ENCODE data around the gene NES.

The NES gene

DNA sequence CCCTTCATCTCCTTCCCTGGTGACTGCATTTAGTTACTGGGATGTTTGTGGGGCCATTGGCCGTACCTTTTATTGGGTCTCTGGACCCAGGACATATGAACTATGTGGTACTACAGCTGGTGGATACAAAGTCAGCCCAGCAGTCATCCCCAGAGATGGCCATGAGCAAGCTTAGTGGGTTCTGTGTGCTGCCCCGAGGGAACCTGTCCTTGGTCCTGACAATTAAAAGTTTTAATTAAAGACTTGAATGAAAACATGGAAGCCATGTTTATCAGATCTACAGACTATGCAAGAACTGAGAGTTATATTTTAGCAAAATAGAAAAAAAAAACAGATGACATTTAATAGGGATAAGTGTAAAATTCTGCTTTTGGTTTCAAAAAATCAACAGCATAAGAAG is 2.8 kb upstream of the NES start:
- no peak for DNase-seq (ENCODE audit: low spot score)

DNA sequence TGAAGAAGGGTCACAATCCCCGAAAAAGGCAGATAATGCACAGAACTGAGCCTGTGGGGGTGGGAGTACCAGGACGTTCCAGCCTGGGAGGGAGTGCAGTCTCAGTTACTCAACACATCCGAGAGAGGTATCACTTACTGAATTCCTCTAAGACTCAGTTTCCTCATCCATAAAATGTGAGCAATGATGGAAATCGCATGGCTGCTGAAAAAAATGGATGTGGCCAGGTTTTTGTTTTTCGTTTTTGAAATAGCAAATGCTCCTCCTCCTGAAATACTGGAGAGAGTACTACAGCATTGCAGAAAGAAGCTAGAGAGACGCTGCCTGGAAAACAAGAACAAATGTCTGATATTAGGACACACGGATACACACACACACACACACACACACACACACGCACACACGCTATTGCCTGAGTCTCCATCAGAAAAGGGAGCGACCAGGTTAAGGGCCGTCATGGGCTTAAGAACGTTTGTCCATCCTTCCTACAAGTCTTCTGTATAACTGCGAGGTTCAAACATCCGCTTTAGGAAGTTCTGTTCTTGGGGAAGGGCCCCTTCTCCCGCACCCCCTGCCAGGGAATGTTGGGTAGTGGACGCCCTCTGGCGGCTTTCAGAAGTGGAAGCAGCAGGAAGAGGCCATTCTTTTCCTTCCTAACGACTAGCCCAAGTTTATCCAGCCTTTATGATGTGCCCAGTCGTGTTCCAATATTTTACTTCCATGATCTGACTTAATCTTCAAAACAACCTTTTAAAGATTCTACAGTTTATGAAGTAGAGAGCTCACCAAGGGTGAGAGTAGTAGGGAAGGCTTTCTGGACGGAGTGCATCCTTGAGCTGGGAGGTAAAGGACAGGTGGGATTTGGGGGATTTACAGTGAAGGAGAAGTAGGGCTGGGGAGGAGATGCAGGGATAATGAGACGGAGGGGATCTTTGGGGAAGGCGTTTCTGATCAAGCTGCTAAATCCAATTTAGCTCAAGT is 699 bp upstream of the NES start:
- DNase-seq (ENCODE audit: low spot score) = peak; percentile 88

DNA sequence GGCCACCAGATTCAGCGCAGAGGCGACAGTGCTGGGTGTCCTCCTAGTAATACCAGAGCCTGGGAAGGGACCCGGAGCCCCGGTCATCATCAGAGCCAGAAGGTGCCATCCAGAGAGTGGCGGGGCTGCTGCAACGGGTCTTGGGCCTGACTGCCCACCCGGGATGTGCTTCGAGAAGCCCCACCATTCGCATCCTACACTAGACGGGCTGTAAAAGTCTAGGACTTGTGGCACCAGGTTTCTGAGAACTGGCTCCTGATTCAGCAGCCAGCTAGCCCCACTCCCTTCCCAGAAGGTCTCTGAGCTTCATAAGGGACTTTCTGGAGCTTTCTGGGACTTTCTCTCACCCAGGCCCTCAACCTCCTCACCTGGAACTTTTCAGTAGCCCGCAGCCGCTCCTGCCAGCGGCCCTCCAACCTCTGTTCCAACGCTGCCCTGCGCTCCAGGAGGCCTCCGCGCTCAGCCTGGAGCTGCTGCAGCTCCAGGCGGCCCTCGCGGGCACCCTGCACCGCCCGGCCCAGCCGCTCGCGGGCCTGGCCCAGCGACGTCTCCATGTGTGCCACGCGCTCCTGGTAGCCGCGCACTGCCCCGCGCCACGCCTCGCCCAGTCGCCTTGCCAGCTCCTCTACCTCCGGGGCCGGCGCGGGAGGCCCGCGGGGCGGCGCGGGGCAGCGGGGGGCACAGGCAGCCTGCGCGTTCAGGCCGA is 940 bp downstream of the NES start:
- DNase-seq (ENCODE audit: low spot score) = no peak

DNA sequence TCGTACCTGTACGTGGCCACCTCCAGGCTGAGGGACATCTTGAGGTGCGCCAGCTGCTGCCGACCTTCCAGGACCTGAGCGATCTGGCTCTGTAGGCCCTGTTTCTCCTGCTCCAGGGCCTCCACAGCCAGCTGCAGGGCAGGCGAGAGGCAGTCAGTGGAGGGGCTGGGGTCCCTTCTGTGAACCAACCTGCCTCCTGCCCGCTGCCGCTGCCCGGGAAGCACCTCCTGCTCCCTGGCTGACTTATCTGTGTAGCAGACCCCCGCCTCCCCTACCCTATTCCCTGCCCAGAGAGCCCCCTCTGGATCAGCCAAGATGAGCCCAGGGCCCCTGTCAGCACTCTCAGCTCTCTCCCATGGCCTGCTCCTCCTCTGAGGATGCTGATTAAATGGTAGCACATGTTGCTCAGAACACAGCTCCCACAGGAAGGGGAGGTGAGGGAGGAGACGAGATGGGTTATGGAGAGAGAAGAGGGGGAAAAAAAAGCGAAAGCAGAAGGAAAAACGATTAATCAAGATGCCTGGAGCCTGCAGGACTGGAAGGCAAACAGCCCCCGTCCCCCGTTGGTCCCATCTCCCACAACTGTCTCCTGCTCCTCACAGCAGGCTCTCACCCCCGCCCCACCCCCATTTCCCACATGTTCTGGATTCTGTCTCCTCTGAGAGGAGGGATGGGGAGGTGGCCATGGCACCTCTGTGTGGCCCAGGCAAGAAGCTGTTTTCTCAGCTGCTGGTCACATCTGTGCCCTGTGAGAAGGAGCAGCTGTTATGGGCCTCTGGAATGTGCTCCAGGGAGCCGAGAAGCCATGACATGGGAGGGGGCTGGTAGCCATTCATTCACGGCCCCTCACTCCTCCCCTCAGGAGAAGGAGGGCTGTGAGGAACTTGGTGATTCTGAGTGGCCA is 1.7 kb downstream of the NES start:
- DNase-seq (ENCODE audit: low spot score) = no peak

DNA sequence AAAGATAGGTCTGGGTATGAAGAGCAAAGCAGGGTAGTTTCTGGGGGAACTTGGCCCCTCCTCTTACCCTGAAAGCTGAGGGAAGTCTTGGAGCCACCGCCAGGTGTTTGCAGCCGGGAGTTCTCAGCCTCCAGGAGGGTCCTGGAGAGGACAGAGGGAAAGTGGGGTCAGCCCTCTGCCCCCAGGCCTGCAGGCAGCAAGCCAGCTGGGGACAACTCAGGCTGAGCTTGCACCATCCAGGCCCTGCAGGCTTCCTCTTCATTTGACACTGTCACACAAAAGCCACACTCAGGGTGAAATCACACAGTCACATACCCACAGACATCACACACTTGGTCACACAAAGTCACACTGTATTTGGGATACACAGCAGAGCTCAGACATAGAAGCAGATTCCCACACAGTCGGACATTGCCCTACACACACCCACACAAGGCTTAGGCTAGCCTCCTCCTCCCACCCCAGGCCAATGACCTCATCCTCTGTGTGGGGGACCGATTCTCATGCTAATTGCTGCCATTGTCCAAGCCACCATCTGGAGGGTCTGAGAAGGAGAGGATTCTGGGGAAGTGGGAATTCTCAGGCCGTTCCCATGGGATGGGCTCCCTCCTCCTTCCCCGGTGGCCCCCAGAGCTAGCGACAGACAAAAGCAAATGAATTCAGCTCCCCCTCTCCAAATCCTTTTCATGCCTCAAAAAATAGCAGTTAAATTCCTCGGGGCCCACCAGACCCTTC is 3.7 kb downstream of the NES start:
- DNase-seq (ENCODE audit: low spot score) = peak; percentile 72

DNA sequence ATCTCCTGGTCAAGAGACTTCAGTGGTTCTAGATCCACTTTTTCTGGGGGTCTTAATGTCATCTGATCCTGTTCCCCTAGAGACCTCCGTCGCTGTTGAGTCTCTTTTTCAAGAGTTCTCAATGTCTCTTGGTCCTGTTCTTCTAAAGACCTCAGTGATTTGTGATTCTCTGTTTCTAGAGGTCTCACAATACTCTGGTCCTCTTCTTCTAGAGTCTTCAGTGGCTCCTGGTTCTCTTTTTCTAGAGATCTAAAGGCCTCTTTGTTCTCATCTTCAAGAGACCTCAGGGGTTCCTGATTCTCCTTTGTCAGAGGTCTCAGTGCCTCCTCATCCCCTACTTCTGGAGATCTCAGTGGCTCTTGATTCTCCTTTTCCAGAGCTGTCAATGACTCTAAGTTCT is 5.4 kb downstream of the NES start:
- no peak for DNase-seq (ENCODE audit: low spot score)

DNA sequence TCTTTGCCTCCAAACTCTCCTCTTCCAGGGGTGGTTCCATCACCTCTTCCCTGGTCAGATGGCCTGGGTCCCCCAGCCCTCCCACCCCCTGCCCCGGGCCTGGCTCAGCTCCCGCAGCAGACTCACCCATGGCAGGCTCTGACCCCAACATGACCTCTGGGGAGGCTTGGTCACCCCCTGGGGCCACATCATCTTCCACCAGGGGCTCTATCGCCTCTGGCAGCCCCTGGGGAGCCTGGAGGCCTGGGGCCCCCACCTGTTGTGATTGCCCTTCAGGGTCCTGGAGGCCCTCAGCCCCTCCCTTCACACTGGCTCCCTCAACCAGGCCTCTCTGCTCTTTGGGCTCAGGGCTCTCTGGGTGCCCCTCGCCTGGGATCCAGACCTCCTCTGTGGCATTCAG is 6.4 kb downstream of the NES start:
- DNase-seq (ENCODE audit: low spot score) = no peak

DNA sequence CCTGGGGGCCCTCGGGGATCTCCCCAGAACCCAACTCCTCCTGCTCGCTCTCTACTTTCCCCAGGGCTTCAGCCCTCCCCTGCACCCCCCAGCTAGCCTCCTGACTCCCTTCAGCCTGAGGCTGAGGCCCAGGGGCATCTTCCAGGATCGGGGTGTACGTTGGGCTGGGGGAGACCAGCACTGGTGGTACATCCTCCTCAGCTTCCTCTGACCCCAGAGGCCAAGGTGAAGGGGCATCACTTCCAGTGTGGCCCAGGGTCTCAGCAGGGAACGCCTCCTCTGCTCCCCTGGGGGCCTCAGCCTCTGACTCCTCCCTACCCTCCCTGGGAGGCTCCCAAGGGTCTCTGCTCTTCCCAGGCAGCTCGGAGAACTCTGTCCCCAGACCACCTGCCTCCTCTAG is 6.8 kb downstream of the NES start:
- DNase-seq (ENCODE audit: low spot score) = no peak

DNA sequence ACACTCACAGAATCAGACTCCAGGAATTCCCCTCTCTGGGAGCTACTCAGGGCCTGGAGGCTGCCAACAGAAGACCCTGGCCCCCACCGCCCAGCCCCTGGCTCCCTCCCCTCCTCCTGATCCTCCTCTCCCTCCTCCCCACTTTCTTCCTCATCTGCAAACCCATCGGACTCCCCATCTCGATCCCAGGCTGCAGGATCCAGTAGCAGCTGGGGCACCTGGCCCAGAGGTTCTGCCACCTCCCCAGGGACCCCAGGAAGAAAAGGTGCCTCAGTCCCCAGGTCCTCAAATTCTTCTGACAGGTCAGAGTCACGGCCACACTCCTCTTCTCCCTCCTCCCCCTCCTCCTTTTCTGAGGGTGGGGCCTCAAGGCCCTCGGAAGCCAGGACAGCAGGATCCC is 7.4 kb downstream of the NES start:
- no peak for DNase-seq (ENCODE audit: low spot score)

DNA sequence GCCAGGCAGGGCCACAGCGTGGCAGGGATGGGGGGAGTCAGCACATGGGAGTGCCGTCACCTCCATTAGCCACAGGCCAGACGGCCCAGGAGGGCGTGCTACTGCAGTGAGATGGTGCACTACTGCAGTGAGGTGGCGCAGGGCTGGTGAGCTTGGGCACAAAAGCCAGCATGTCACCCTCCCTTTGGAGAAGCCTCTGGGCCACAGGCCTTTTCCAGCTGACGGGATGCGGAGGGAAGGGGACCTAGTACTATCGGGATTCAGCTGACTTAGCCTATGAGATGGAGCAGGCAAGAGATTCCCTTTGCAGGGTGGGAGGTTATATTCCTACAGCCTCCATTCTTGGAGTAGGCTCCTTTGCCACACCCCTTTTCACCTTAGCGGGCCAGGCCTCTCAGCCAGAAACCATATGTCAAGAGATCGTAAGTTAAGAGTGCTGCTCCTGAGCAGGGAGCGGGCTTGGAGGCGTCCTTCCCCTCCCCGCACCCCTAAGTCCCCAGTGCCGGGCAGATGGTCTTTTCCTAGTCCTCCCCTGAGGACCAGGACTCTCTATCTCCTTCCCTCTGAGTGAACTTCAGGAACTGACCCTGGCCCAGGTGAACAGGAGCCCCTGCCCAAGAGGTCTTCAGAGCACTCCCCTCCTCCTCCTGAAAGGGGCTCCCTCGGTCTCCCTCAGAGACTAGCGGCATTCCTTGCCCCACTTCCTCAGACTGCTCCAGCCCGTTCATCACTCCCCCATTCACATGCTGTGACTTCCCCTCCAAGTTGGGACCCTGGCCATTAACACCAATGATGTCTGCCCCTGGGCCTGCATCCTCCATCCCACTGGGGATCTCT is 8.2 kb downstream of the NES start:
- DNase-seq (ENCODE audit: low spot score) = no peak

DNA sequence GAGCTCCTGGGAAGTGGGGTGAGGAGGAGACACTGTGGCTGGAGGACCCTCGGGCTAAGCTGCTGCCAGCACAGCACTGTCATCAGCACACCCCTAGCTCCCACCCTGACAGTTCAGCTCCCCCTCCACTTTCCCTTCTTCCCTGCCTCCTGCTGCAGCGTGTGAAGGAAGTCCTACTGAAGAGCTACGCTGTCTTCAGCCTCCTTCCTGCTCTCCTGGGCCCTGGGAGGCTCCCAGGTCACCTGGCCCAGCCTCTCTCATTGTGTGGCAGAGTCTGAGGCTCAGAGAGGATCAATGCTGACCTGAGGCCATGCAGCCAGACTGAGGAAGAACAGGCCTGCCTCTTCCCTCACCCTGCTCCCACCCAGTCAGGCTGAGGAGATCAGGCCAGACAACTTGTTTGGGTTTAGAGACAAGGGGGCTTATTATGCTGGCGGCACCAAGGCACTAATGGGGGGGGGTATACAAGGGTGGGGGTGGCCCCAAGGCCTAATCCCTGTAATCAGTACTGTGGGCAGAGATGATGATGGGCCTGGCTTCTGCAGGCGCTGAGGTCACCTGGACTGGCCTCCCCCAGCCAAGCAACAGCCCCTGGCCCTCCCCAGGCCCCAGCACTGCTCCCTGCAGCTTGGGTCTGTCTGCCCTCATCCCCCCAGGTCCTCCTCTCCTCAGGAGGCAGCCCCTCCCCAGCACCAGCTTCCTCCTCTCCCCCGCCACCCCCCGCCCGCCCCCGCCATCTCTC is 9.1 kb downstream of the NES start:
- DNase-seq (ENCODE audit: low spot score) = no peak

DNA sequence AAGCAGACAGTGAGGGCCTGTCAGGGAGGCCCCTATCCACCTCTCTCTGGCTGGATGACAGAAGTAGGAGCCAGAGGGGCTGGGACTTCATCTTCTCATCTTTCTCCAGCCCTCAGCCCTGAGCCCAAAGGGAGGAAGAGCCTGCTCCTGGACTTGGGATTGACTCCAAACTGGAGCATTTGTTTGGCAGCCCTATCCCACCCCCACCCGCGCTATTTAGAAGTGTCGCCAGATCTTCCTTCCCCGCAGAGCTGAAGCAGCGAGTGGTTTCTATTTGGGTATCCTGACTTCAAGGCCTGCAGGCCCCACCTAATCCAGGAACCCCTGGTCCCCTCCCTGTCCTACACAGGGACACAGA is 9.6 kb downstream of the NES start:
- DNase-seq (ENCODE audit: low spot score) = no peak

DNA sequence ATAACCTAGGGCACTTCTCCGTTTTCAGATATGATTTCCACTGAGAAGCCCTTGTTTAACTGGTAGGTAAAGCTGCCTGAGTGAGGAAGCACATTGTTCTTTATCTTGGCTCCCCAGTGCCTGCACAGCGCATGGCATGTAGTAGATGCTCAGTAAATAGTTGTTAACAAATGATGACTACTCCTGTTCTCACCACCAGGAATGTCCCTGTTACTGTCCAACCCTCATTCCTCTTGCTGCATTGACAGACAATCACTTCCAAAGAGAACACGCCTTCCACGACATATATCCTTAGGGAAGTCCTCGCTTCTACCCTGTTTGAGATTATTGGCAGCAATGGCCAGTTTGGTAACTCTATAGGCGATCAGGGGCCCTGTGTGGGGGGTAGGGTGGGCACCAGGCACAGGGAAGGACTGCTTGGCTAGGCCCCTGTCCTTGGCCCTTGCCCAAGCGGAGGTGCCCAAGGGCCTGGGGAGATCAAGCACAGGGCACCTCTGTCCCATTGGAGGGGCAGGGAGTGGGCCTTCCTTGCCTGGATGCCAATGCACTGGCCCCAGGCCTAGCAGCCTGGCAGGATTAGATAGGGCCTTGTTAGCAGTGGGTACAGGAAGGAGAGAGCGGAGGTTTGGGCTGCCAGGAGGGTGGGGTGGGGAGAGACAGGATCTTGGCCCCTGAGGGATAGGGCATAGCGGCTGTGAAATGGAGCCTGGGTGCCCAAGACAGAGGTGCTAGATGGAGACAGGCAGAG is 10.2 kb downstream of the NES start:
- DNase-seq (ENCODE audit: low spot score) = no peak

DNA sequence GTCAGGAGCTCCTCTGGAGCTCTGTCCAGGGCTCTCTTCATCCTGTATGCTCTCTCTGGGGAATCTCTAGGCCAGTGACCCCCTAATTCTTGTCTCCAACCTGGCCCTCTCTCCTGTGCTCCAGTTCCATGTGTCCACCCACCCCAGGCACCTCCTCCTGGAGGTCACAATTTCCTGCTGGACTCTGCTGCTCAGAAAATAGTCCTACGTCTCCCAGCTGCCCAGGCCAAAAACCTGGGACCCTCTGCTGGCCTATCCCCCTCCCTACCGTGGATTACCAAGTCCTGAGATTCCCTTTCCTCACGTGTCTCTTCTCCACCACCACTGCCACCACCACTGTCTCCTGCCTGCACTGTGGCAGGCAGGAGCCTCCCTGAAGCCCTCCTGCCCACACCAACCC is 11.7 kb downstream of the NES start:
- no peak for DNase-seq (ENCODE audit: low spot score)

DNA sequence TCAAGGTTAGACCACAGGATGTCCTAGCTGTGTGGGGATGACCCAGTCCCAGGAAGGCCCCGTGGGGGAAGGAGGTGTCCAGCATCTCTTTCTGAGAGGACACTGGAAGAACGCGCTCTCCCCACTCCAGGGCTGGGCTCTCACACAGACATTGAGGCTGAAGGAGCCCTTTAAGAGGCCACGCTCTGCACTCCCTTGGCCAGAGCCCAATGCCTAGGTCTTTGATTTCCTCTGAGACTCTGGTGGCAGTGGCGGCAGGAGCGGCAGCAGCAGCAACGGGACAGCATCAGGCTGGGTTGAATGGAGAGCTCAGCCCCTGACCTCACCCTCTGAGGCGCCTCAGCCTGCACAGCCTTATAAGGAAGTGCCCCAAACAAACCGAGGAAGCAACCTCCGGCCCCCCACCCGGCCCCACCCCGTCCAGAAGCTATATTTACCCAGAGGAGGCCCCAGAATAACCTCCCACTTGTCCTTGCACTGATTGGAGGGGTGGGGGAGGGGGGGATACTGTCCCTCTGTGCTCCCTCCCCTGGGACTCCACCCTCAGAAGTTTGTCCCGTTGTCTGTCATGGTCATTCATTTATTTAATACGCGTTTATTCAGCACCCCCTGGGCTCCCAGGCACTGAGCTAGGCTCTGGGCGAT is 12.3 kb downstream of the NES start:
- DNase-seq (ENCODE audit: low spot score) = no peak

DNA sequence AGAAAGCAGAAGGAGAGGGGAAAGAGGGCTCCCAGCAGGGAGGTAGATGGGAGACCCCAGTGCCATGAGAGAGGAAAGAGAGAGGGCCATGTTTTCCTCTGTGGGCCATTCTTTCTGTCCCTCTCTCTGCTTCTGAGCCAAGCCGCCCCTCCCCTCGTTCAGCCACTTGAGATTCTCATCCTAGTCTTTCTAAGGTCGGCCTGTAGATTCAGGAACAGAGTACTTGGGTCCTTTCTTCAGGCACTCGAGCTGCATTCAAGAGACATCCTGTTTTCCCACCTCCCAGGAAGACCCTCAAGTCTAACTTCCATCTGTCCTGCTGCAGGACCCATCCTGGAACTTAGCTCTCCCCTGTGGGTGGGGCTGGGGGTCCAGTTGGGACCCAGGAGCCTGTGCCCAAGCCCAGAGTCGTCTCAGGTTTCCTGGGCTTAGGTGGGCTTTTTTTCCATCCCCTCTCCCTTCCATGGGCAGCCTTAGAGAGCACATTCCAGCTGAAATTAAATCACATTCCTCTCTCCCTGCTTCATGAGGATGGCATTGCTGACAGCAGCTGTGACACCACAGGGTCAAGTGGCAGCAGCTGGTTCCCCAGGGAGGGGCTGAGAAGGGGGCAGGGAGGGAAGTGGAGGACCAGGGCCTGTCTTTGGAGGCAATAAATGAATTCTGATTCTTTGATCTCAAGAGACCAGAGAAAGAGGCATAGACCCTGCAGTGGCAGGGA is 13.0 kb downstream of the NES start:
- no peak for DNase-seq (ENCODE audit: low spot score)

DNA sequence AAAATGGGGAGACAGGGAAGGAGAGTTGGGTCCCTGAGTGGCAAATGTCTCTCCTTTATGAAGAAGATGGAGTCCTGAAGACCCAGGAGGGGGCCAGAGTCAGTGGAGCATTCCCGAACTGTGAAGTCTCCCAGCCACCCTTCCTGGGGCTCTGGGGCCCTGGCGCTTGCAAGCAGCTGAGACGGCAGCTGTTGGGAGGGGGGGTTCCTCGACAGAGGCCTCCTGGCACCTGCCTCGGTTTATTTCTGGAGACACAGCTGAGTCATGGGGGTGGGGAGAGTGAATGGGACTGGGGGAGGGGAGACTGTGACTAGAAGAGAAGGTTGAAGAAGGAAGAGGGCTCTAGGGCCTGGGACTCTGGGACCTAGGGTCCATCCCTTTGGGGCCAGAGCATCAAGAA is 14.0 kb downstream of the NES start:
- DNase-seq (ENCODE audit: low spot score) = no peak

DNA sequence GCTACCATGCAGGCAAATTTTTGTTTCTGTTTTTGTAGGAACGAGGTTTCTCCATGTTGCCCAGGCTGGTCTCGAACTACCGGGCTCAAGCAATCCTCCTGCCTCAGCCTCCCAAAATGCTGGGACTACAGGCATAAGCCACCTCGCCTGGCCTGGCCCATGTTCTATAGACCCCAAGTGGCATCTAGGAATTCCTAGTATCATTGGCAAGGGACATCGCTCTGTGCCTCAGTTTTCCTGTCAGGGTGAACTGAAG is 14.5 kb downstream of the NES start:
- DNase-seq (ENCODE audit: low spot score) = no peak
